SHP77 treated with DMSO at 0.1 percent for 48 hours (cell line): ENCODE measurements around the gene RFWD3.
A peak's percentile ranks its signal among the peaks of the same experiment; 100 is the strongest.
"Not testable (repeated sequence)": the region's sequence is repeated elsewhere in the genome, so short reads cannot be mapped to it uniquely, and the experiment has no call there.

Experiments used
- DNase-seq: peaks from one replicate; lab custom pipeline; 2025; lab: John Stamatoyannopoulos, UW

RFWD3 gene

DNA sequence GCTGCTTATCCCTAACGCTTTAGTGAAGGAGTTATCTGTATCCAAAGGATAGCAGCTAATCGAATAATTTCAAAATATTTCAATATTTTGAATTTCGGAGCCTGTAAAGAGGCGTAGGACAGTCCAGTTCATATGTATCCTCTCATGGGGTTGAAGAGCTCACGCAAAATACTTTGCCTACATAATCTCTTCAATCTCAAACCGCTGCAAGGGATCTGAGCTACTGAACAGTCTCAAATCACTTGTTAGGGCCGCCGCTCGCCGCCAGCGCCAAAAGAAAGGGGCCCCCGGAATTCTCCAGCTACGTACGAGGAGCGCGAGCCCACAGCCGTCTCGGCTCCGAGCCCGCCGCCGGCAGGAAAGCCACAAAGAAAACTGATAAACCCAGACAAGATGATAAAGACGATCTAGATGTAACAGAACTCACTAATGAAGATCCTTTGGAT, 601 bp upstream of the RFWD3 start:
- peak; percentile 57 for DNase-seq

DNA sequence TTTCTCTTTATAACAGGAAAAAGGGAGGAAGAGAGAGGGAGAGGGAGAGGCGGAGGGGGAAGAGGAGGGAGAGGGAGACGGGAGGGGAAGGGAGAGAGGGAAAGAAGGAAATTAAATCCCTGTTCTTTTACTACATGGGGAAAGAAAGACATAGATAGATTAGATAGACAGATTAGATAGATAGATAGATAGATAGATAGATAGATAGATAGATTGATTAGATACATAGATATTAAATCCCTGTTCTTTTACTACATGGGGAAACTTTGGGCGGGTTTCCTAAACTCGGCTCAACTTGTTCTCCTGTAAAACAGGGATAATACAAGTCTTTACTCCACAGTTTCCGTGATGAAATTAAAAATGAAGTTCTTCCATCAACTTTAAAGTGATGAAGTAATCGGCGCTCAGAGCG, 661 bp downstream of the RFWD3 start:
- DNase-seq: no peak

- no peak for DNase-seq
Measured at GRCh38 chr16:74661064-74661463, 5.6 kb downstream of the RFWD3 start.

- no peak for DNase-seq
Measured at GRCh38 chr16:74660383-74660782, 6.3 kb downstream of the RFWD3 start.

- DNase-seq: no peak
Measured at GRCh38 chr16:74659041-74659440, 7.6 kb downstream of the RFWD3 start.

- DNase-seq: no peak
Measured at GRCh38 chr16:74657870-74658642, 8.6 kb downstream of the RFWD3 start.

GRCh38 chr16:74654536-74655050, 12.1 kb downstream of the RFWD3 start:
- no peak for DNase-seq

DNA sequence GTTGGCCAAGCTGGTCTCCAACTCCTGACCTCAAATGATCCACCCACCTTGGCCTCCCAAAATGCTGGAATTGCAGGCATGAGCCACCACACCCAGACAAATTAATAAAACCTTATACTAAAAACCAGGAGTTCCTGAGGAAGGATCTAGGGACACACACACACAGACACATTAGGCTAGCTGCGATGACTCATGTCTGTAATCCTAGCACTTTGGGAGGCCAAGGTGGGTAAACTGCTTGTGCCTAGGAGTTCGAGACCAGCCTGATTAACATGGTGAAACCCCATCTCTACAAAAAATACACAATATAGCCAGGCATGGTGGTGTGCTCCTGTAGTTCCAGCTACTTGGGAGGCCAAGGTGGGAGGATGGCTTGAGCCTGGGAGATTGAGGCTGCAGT, 13.8 kb downstream of the RFWD3 start:
- DNase-seq: not testable (repeated sequence)

- no peak for DNase-seq
Measured at GRCh38 chr16:74652249-74652648, 14.4 kb downstream of the RFWD3 start.

DNA sequence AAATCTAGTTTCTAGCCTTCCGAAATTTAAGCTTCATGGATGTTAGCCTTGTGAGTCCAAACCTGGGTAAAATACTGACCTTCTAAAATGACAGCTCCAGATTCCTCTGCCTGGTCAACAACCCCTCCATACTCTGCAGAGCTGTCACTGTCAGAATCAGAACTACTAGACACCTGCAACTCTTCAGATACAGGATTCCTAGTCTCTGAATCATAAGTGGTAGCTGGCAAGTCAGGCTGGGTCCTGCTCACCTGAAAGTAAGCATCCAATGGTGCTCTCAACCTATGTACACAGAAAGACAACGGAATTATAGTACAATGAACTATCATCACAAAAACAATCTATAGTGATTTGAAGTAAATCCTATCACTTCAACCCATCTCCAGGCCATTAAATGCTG, 14.8 kb downstream of the RFWD3 start:
- DNase-seq: no peak

DNA sequence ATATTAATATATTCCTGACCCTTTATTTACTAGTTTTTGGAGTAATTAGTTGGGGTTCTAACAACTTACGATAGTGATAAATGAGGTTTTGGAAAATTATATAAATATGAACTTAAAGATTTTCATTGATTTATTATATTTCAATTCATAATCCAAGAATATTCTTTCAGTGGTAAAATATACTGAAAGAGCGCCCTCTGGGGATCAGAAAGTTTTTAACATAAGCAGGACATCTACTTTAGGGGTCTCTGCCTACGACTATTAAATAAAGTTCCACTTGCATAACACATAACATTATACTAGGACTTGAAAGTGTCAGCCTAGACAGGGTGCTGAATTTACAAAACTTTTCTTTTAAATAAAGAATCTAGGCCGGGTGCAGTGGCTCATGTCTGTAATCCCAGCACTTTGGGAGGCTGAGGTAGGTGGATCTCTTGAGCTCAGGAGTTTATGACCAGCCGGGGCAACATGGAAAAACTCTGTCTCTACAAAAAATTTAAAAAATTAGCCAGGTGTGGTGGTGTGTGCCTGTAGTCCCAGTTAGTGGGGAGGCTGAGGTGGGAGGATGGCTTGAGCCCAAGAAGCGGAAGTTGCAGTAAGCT, 15.6 kb downstream of the RFWD3 start:
- DNase-seq: no peak

DNA sequence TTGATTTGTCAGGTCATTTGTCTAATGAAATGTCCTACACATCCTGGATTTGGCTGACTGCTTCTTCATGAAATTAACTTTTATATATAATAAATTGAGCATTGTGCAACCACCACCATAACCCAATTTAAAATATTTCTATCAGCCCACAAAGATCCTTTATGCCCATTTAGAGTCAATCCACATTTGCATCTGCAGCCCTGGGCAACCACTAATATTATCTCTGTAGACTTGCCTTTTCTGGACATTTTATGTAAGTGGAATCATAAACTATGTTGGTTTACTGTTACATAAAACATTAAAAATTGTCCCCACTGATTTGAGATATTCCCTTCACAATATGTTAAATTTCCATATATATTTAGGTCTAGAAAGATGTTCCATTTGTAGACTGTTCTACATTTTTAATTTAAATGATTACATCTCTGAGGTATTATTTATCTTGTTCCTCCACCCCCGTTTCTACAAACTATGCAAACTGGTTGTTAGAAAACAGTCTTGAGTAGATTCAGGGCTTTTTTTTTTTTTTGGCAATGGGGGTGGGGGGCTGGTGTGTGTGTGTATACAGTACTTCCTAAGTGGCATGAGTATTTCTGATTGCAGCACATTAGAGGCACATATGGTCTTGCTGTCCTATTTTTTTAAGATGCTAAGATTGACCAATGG, 16.7 kb downstream of the RFWD3 start:
- no peak for DNase-seq

GRCh38 chr16:74641969-74642368, 24.7 kb downstream of the RFWD3 start:
- no peak for DNase-seq

DNA sequence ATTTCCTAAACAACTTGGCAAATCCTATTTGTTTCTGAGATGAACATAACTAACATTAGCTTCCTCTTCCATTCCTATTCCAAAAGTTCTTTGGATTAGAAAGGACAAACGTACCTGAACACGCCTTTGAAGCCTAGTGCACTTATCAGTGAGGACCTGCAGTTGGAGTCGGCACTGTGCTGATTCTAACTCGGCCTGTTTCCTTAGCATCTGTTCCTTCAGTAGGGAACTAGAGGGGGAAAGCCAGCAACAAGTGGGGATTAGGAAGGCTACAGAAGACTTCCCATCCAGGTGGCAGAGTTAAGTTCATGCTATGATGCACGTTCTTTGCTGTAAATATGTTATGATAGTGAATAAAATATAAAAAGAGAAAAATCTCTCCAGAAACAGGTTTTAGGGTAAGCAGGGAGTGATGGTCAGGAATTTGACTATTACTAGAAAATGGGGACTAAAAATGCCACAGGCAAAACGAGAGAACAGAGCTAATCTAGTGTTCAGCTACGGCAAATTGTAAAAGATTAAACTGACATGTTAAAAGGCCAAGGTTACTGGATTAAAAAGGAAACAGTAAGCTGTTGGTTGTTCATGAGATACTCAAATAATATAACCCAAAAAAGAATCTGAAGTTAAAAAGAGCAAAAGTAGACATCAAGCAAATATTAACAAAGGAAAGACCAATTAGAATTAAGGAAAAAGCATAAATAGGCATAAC, 28.8 kb downstream of the RFWD3 start:
- DNase-seq: no peak

- no peak for DNase-seq
Measured at GRCh38 chr16:74635303-74635702, 31.4 kb downstream of the RFWD3 start.

- no peak for DNase-seq
Measured at GRCh38 chr16:74633686-74634085, 33.0 kb downstream of the RFWD3 start.

DNA sequence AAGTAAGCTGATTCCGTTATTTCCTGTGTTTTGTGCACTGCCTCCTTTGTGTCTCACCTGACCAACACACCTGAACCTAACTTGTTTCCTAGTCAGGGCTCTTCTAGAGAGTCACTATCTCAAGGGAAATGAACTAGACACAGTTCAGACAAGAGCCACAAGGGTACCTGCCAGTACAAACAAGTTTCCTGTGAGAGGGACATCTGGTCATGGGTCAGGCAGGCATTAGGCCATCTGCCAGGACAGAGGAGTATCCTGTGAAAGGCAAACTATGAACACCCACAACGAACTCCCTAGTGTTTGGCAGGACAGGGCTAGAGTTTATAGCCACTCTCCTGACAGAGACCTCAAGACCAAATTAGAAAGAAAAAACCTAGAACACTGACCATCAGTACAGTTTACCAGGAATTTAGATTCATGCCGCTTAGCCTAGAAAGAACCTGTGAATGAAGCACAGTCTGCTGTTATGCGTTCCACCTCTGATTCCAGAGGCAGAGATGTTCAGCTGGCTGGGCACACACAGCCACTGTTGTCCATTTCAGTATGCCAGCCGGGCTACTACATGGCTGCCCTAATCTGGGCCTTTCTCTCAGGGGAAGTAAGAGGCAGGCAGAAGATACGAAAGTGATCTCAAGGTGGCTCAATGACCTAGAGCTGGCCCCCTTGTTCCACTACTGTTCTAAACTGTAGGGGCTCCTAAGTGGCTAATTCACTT, 39.0 kb downstream of the RFWD3 start:
- no peak for DNase-seq

DNA sequence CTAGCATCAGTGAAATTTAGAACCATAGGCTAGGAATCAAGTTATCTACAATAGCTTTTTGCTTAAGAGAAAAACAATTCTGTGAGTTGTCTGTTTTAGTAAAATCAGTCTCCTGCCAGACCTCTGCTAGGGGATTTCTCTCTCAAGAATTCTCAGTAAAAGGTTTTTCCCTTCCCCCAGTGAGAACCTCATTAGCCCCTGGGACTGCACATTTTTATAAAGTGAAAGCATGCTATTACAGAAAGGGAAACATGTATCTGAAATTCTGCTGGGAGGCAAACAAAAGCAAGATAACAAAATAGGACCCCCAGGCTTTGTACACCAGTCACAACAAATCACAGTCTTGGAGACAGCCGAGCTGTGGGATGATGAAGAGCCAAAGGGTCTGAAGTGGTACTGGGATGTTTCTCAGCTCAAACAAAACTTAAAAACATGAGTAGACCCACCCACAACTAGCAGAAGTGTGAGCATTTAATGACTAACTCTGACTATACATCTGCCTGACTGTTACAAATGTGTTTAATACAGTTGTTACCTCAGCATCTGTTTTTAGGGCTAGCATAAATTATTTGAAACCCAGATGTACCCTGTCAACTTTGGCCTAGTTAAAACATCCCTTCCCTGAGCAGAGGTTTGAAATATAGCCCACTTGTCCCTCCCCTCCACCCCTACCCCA, 39.8 kb downstream of the RFWD3 start:
- DNase-seq: no peak

DNA sequence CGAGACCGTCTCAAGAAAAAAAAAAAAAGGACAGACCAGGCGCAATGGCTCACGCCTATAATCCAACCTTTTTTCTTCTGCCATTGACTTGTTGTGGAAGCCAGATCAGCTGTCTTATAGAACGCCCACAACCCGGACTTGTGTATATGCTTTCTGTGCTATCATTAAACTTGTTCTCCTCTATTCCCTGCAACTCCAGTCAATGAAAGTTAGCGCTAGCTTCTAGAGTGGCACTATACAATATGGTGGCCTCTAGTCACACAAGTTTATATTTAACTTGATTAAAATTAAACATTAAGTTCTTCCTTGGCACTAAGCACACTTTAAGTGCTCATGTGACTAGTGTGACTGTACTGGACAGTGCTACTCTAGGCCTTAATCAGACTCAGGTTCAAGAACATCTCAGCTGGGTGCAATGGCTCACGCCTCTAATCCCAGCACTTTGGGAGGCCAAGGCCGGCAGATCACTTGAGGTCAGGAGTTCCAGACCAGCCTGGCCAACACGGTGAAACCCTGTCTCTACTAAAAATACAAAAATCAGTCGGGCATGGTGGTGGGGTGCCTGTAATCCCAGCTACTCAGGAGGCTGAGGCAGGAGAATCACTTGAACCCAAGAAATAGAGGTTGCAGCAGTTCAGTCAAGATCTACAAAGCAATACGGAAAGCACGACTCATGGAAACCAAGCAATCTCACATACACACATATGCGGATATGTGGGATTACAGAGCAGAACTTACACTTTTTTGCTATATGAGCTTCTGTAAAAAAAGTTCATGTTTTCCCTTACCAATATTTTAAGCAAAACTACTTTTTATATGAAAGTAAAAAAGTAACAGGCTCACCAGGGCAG, 41.0 kb downstream of the RFWD3 start:
- DNase-seq: no peak

DNA sequence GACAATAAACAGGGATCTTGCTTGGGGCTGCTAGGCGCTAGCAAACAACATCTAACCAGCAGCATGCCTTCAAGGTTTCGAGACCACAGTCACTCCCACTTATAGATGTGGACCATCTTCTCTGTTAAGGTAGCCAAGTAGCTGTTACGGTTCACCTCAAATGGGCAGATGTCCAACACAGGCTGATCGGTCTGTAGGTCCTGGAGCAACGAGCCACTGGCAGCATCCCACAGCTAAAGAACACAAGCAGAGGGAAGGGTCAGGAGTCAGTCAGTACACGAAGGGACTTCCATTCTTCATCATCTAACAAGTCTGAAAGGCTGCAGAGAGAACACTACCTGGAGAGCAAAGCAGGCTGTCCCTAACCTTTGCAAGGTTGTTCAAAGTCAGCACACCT, 42.8 kb downstream of the RFWD3 start:
- DNase-seq: no peak
